GM10266 (cell line): ENCODE data around the gene COX7A2.

Source experiments
- DNase-seq: peaks from one replicate; pipeline ENCODE4 v3.0.0; 2012; ENCODE audit errors: extremely low spot score
- CTCF ChIP-seq: IDR thresholded peaks from 2 replicates; pipeline ENCODE4 v1.5.1; 2012; ENCODE audit warnings: mild to moderate bottlenecking, low read depth; ENCODE audit not compliant: control insufficient read depth, insufficient read depth; ENCODE audit errors: missing control alignments

Gene COX7A2

GRCh38 chr6:75199889-75200288, 43.7 kb downstream of the COX7A2 start:
- no peak for TF ChIP-seq CTCF
- DNase-seq = no peak

- TF ChIP-seq CTCF = no peak
- no peak for DNase-seq
Measured at GRCh38 chr6:75196081-75196687, 47.4 kb downstream of the COX7A2 start.

- no peak for TF ChIP-seq CTCF
- no peak for DNase-seq
Measured at GRCh38 chr6:75188221-75188925, 55.2 kb downstream of the COX7A2 start.
